ENCODE results near the gene RBM33. TPM values are rescaled to one million over a fixed set of nuclear protein-coding genes. Genes with fewer than 3 reads are reported as not detected.

The RBM33 gene
- polyA plus RNA-seq, 1 donor (not counting 4 experiments of a cell fraction or from before 2014, with no cell fraction given) = 8.9 TPM

DNA sequence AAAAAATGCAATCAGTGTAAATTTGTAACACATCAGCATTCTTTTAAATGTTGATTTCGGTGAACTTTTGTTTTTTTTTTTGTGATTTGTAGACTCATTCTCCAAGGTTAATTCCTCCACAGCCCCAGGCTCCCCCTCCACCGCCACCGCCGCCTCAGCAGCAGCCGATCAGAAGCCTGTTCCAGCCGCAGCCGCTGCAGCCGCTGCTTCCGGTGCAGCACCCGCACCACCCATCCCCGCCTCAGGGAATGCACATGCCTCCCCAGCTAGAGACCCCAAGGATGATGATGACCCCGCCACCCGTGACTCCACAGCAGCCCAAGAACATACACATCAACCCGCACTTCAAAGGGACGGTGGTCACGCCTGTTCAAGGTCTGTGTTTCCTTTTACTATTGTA is 66.6 kb downstream of the RBM33 start:
- DNase-seq (ENCODE audit: low read depth, low spot score) = no peak
- Histone ChIP-seq H3K4me3 (ENCODE audit: control insufficient read depth in 2 of 3, extremely low read depth in 1 of 3, insufficient read depth in 2 of 3, low read depth in 1 of 3, low read length in 3 of 3) (no peak overlapping the region), H4K20me1 (ENCODE audit: control insufficient read depth, extremely low read depth, insufficient read depth, low read length) (peaks cover 9% of the 10 kb centered on the region), H3K27ac (ENCODE audit: control insufficient read depth, insufficient read depth, low read length) (no peak overlapping the region), H3K4me2 (ENCODE audit: control insufficient read depth, extremely low read depth, insufficient read depth, low read depth, low read length) (no peak overlapping the region), H3K4me1 (ENCODE audit: control insufficient read depth, extremely low read depth, insufficient read depth, low read length) (no peaks in the 10 kb centered on the region), H3K36me3 (ENCODE audit: control insufficient read depth in 2 of 2, extremely low read depth in 1 of 2, insufficient read depth in 2 of 2, low read length in 2 of 2) (peaks cover 15 to 40% of the 10 kb centered on the region in 2 experiments), H3K27me3 (ENCODE audit: control insufficient read depth, extremely low read depth, insufficient read depth, low read length) (no peaks in the 10 kb centered on the region), H3K9ac (ENCODE audit: control insufficient read depth, extremely low read depth, insufficient read depth, low read length) (no peak overlapping the region), H3K9me3 (ENCODE audit: control insufficient read depth, low read depth, low read length) (no peaks in the 10 kb centered on the region), H2AFZ (ENCODE audit: control insufficient read depth, low read length) (no peak overlapping the region), H3K79me2 (ENCODE audit: control insufficient read depth, insufficient read depth, low read length) (peaks cover 19% of the 10 kb centered on the region), H3K9me1 (ENCODE audit: control insufficient read depth, extremely low read depth, insufficient read depth, low read length) (no peaks in the 10 kb centered on the region)
- dilution Hi-C loops (cut with MboI; ENCODE audit: extremely low pct_ligation_motif_present, low sequenced_read_pairs) = no loop called here
- FAIRE-seq = no peak
- TF ChIP-seq EZH2 (IDR thresholded peaks at IDR 0.05; ENCODE audit: low read length) = no peak
- TF ChIP-seq, protein P1, sequence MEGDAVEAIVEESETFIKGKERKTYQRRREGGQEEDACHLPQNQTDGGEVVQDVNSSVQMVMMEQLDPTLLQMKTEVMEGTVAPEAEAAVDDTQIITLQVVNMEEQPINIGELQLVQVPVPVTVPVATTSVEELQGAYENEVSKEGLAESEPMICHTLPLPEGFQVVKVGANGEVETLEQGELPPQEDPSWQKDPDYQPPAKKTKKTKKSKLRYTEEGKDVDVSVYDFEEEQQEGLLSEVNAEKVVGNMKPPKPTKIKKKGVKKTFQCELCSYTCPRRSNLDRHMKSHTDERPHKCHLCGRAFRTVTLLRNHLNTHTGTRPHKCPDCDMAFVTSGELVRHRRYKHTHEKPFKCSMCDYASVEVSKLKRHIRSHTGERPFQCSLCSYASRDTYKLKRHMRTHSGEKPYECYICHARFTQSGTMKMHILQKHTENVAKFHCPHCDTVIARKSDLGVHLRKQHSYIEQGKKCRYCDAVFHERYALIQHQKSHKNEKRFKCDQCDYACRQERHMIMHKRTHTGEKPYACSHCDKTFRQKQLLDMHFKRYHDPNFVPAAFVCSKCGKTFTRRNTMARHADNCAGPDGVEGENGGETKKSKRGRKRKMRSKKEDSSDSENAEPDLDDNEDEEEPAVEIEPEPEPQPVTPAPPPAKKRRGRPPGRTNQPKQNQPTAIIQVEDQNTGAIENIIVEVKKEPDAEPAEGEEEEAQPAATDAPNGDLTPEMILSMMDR (optimal IDR thresholded peaks at IDR 0.05 in 1 of 3, IDR thresholded peaks at IDR 0.05 in 1 of 3, conservative IDR thresholded peaks at IDR 0.05 in 1 of 3; ENCODE audit: extremely low read depth in 1 of 3, insufficient read depth in 2 of 3, low read length in 3 of 3) = no peak

DNA sequence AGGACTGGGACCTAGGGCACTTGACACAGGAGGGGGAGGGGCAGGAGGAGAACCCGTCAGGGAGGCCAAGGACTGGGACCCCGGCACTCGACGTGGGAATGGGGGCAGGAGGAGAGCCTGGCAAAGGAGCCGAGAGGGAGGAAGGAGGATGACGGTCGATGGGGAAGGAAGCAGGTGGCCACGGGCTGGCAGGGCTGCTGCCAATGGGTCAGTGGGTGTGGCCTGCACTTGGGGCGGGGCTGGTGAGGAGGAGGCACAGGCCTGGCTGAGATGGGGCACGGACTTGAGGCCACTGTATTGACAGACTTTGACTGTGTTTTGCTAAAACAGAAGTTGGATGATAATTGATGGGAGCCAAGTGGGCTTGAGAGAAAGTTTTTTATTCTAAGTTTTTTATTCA is 68.9 kb downstream of the RBM33 start:
- Histone ChIP-seq H3K4me3 (ENCODE audit: control insufficient read depth in 2 of 3, extremely low read depth in 1 of 3, insufficient read depth in 2 of 3, low read depth in 1 of 3, low read length in 3 of 3) (no peak overlapping the region), H3K9me1 (ENCODE audit: control insufficient read depth, extremely low read depth, insufficient read depth, low read length) (no peaks in the 10 kb centered on the region), H3K4me1 (ENCODE audit: control insufficient read depth, extremely low read depth, insufficient read depth, low read length) (no peaks in the 10 kb centered on the region), H3K9me3 (ENCODE audit: control insufficient read depth, low read depth, low read length) (no peaks in the 10 kb centered on the region), H4K20me1 (ENCODE audit: control insufficient read depth, extremely low read depth, insufficient read depth, low read length) (peaks cover 9% of the 10 kb centered on the region), H3K27me3 (ENCODE audit: control insufficient read depth, extremely low read depth, insufficient read depth, low read length) (no peaks in the 10 kb centered on the region), H2AFZ (ENCODE audit: control insufficient read depth, low read length) (no peak overlapping the region), H3K79me2 (ENCODE audit: control insufficient read depth, insufficient read depth, low read length) (peaks cover 17% of the 10 kb centered on the region), H3K9ac (ENCODE audit: control insufficient read depth, extremely low read depth, insufficient read depth, low read length) (no peak overlapping the region), H3K4me2 (ENCODE audit: control insufficient read depth, extremely low read depth, insufficient read depth, low read depth, low read length) (no peak overlapping the region), H3K27ac (ENCODE audit: control insufficient read depth, insufficient read depth, low read length) (no peak overlapping the region), H3K36me3 (ENCODE audit: control insufficient read depth in 2 of 2, extremely low read depth in 1 of 2, insufficient read depth in 2 of 2, low read length in 2 of 2) (peaks cover 20 to 27% of the 10 kb centered on the region in 2 experiments)
- TF ChIP-seq, protein P1 (optimal IDR thresholded peaks at IDR 0.05 in 1 of 3, IDR thresholded peaks at IDR 0.05 in 1 of 3, conservative IDR thresholded peaks at IDR 0.05 in 1 of 3; ENCODE audit: extremely low read depth in 1 of 3, insufficient read depth in 2 of 3, low read length in 3 of 3) = no peak
- TF ChIP-seq EZH2 (IDR thresholded peaks at IDR 0.05; ENCODE audit: low read length) = no peak
- dilution Hi-C loops (cut with MboI; ENCODE audit: extremely low pct_ligation_motif_present, low sequenced_read_pairs) = no loop called here
- FAIRE-seq (no peak), DNase-seq (ENCODE audit: low read depth, low spot score) (no peak)
